ENCODE measurements around the gene SYVN1. TPM values are rescaled to one million over a fixed set of nuclear protein-coding genes. Genes with fewer than 3 reads are reported as not detected.
A peak's percentile ranks its signal among the peaks of the same experiment; 100 is the strongest.

SYVN1 gene
- total RNA-seq, 1 experiment from 2014 or later, result 34.8 TPM

GRCh38 chr11:65083134-65083833 lies 51.0 kb downstream of the SYVN1 start (continued):
- TF ChIP-seq KAT7 (CRISPR knock-in tag; IDR thresholded peaks at IDR 0.05; ENCODE audit: borderline replicate concordance) (0 out of 2 replicates have a peak, but pooled peaks have one; percentile 3), MXD4 (CRISPR knock-in tag; IDR thresholded peaks at IDR 0.05; ENCODE audit: borderline replicate concordance) (no peak), SMAD3 (CRISPR knock-in tag; IDR thresholded peaks at IDR 0.05; ENCODE audit: borderline replicate concordance) (no peak), EMX1 (CRISPR knock-in tag; IDR thresholded peaks at IDR 0.05) (no peak)

- ChIA-PET POLR2A (no interaction called here), CTCF (interaction anchor here (0.6 to 1.8 kb wide), 3 partner anchors 10 to 249 kb away, joined by 3 to 4 read pairs (median 4); a partner anchor contains a TSS)
- Mint-ChIP-seq H3K9me3 (no peaks in the 10 kb centered on the region), H3K27me3 (ENCODE audit: low read depth) (no peaks in the 10 kb centered on the region), H3K4me3 (no peak overlapping the region), H3K27ac (peak overlapping the region; percentile 54), H3K36me3 (peaks cover 61% of the 10 kb centered on the region), H3K4me1 (peaks cover 15% of the 10 kb centered on the region)
- ATAC-seq (no peak), DNase-seq (ENCODE audit: low spot score) (no peak)
- TF ChIP-seq PRRX2 (CRISPR knock-in tag; IDR thresholded peaks at IDR 0.05) (no peak), RORB (CRISPR knock-in tag; IDR thresholded peaks at IDR 0.05) (no peak), GRHL2 (CRISPR knock-in tag; IDR thresholded peaks at IDR 0.05; ENCODE audit: insufficient replicate concordance, severe bottlenecking) (no peak), ZNF138 (CRISPR knock-in tag; conservative IDR thresholded peaks at IDR 0.05) (no peak), ZNF317 (CRISPR knock-in tag; IDR thresholded peaks at IDR 0.05; ENCODE audit: borderline replicate concordance, low read depth) (no peak), TP53 (CRISPR knock-in tag; IDR thresholded peaks at IDR 0.05) (no peak), CREB1 (CRISPR knock-in tag; IDR thresholded peaks at IDR 0.05) (no peak), ZNF532 (CRISPR knock-in tag; IDR thresholded peaks at IDR 0.05; ENCODE audit: borderline replicate concordance) (no peak), CBFB (CRISPR knock-in tag; IDR thresholded peaks at IDR 0.05; ENCODE audit: low read depth) (no peak), PRDM15 (CRISPR knock-in tag; IDR thresholded peaks at IDR 0.05) (no peak), ERG (CRISPR knock-in tag; IDR thresholded peaks at IDR 0.05) (no peak), ETV6 (CRISPR knock-in tag; IDR thresholded peaks at IDR 0.05) (no peak), ZSCAN18 (CRISPR knock-in tag; IDR thresholded peaks at IDR 0.05) (no peak)
- TF ChIP-seq, protein P1, sequence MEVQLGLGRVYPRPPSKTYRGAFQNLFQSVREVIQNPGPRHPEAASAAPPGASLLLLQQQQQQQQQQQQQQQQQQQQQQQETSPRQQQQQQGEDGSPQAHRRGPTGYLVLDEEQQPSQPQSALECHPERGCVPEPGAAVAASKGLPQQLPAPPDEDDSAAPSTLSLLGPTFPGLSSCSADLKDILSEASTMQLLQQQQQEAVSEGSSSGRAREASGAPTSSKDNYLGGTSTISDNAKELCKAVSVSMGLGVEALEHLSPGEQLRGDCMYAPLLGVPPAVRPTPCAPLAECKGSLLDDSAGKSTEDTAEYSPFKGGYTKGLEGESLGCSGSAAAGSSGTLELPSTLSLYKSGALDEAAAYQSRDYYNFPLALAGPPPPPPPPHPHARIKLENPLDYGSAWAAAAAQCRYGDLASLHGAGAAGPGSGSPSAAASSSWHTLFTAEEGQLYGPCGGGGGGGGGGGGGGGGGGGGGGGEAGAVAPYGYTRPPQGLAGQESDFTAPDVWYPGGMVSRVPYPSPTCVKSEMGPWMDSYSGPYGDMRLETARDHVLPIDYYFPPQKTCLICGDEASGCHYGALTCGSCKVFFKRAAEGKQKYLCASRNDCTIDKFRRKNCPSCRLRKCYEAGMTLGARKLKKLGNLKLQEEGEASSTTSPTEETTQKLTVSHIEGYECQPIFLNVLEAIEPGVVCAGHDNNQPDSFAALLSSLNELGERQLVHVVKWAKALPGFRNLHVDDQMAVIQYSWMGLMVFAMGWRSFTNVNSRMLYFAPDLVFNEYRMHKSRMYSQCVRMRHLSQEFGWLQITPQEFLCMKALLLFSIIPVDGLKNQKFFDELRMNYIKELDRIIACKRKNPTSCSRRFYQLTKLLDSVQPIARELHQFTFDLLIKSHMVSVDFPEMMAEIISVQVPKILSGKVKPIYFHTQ (CRISPR knock-in tag; IDR thresholded peaks at IDR 0.05), result no peak
- TF ChIP-seq, protein P2, sequence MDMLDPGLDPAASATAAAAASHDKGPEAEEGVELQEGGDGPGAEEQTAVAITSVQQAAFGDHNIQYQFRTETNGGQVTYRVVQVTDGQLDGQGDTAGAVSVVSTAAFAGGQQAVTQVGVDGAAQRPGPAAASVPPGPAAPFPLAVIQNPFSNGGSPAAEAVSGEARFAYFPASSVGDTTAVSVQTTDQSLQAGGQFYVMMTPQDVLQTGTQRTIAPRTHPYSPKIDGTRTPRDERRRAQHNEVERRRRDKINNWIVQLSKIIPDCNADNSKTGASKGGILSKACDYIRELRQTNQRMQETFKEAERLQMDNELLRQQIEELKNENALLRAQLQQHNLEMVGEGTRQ (CRISPR knock-in tag; IDR thresholded peaks at IDR 0.05), result no peak
- TF ChIP-seq, protein P3, sequence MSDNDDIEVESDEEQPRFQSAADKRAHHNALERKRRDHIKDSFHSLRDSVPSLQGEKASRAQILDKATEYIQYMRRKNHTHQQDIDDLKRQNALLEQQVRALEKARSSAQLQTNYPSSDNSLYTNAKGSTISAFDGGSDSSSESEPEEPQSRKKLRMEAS (CRISPR knock-in tag; IDR thresholded peaks at IDR 0.05), result no peak
Measured at GRCh38 chr11:65078786-65079342, 55.5 kb downstream of the SYVN1 start.
